Liver (tissue), 9 donors: Measurements from ENCODE around the gene BMP6. TPM values are rescaled to one million over a fixed set of nuclear protein-coding genes. Genes with fewer than 3 reads are reported as not detected.

Experiments
- DNase-seq: peaks from one replicate; pipeline ENCODE4 v3.0.0-alpha.2; 2017; ENCODE audit warnings: low spot score
- H3K27ac ChIP-seq, 2 donors: one replicate each; pipeline ENCODE4 v1.7.0; 2013; ENCODE audit warnings: inconsistent platforms in 2 of 2, low read length in 2 of 2, control low read depth in 1 of 2, low read depth in 1 of 2, mild to moderate bottlenecking in 1 of 2
- H3K27me3 ChIP-seq, 4 donors: one replicate each; pipeline versions ENCODE4 v1.6.1 to v1.7.0; 2013; ENCODE audit warnings: low read length in 3 of 4, inconsistent platforms in 1 of 4, mild to moderate bottlenecking in 1 of 4, moderate library complexity in 1 of 4; ENCODE audit not compliant: control insufficient read depth in 4 of 4, insufficient read depth in 4 of 4
- H3K36me3 ChIP-seq, 4 donors: one replicate each; pipeline versions ENCODE4 v1.6.1 to v1.7.0; 2013; ENCODE audit warnings: low read length in 3 of 4, mild to moderate bottlenecking in 3 of 4, low read depth in 1 of 4, moderate library complexity in 1 of 4; ENCODE audit not compliant: control insufficient read depth in 4 of 4, insufficient read depth in 3 of 4
- H3K4me1 ChIP-seq, 4 donors: one replicate each; pipeline versions ENCODE4 v1.6.1 to v1.7.0; 2013; ENCODE audit warnings: low read length in 3 of 4, mild to moderate bottlenecking in 3 of 4, moderate library complexity in 1 of 4; ENCODE audit not compliant: control insufficient read depth in 4 of 4, insufficient read depth in 4 of 4
- H3K4me3 ChIP-seq, 3 donors: one replicate each; pipeline versions ENCODE4 v1.6.1 to v1.7.0; 2013; ENCODE audit warnings: low read length in 3 of 3, control low read depth in 1 of 3, low read depth in 1 of 3, mild to moderate bottlenecking in 1 of 3
- H3K9ac ChIP-seq, 2 donors: one replicate each; pipeline ENCODE4 v1.7.0; 2013; ENCODE audit warnings: low read length in 2 of 2, mild to moderate bottlenecking in 2 of 2, moderate library complexity in 2 of 2, control low read depth in 1 of 2, low read depth in 1 of 2
- H3K9me3 ChIP-seq, 4 donors: one replicate each; pipeline versions ENCODE4 v1.6.1 to v1.7.0; 2013; ENCODE audit warnings: low read length in 3 of 4; ENCODE audit not compliant: control insufficient read depth in 4 of 4
- ATF3 ChIP-seq: IDR thresholded peaks from 2 replicates; pipeline ENCODE4 v1.6.1; 2016; ENCODE audit warnings: antibody characterized with exemption
- CTCF ChIP-seq: fragments of 150-350 bp; IDR thresholded peaks from 2 replicates; pipeline ENCODE4 v1.5.1; 2017; ENCODE audit warnings: improper control_type of control experiment, low read depth, low read length; ENCODE audit not compliant: missing input control
- EGR1 ChIP-seq, 2 donors: IDR thresholded peaks; 2 replicates each; pipeline ENCODE4 v1.6.1; 2016 to 2018; ENCODE audit warnings: antibody characterized with exemption in 2 of 2, low read depth in 2 of 2
- FOXA2 ChIP-seq: IDR thresholded peaks from 2 replicates; pipeline ENCODE4 v1.6.1; 2016; ENCODE audit warnings: antibody characterized with exemption
- HNF4A ChIP-seq, 2 donors: conservative IDR thresholded peaks; 2 replicates each; pipeline ENCODE4 v1.6.1; 2016; ENCODE audit warnings: antibody characterized with exemption in 2 of 2, mild to moderate bottlenecking in 2 of 2
- HNF4G ChIP-seq: IDR thresholded peaks from 2 replicates; pipeline ENCODE4 v1.6.1; 2016; ENCODE audit warnings: antibody characterized with exemption
- JUND ChIP-seq, 2 donors: IDR thresholded peaks; 2 replicates each; pipeline ENCODE4 v1.6.1; 2016; ENCODE audit warnings: antibody characterized with exemption in 2 of 2
- NR2F2 ChIP-seq: IDR thresholded peaks from 2 replicates; pipeline ENCODE4 v1.6.1; 2016; ENCODE audit warnings: antibody characterized with exemption
- RAD21 ChIP-seq, 2 donors: IDR thresholded peaks; 2 replicates each; pipeline ENCODE4 v1.6.1; 2016; ENCODE audit warnings: antibody characterized with exemption in 2 of 2, mild to moderate bottlenecking in 2 of 2
- RXRA ChIP-seq, 2 donors: IDR thresholded peaks; 2 replicates each; pipeline ENCODE4 v1.6.1; 2017 to 2018; ENCODE audit warnings: antibody characterized with exemption in 2 of 2, mild to moderate bottlenecking in 1 of 2
- SP1 ChIP-seq: IDR thresholded peaks from 2 replicates; pipeline ENCODE4 v1.6.1; 2018; ENCODE audit warnings: antibody characterized with exemption, mild to moderate bottlenecking
- TAF1 ChIP-seq: conservative IDR thresholded peaks from 2 replicates; pipeline ENCODE4 v1.6.1; 2016; ENCODE audit warnings: antibody characterized with exemption, mild to moderate bottlenecking
- YY1 ChIP-seq: IDR thresholded peaks from 2 replicates; pipeline ENCODE4 v1.6.1; 2016; ENCODE audit warnings: antibody characterized with exemption, mild to moderate bottlenecking
- ZBTB33 ChIP-seq: IDR thresholded peaks from 2 replicates; pipeline ENCODE4 v1.6.1; 2016; ENCODE audit warnings: antibody characterized with exemption
- WGBS: extraction: QIAGEN DNeasy Blood & Tissue Kit; methylation state at CpG from one replicate; pipeline ENCODE4 v1.1.7; 2013; 5-methylcytosine and 5-hydroxymethylcytosine counted together
- polyA plus RNA-seq, 2 donors: library from polyadenylated mRNA; stranded (reverse) in 1 of 2; unstranded in 1 of 2; fragments of 200-250 nt in 1 of 2; fragments of >200 nt in 1 of 2; fragmentation: Nextera tagmentation in 1 of 2; extraction: Ambion mirVana in 1 of 2; gene quantifications; one replicate each; pipeline versions ENCODE4 v1.2.1 to v1.2.3, GENCODE V29; 2013 to 2015
- total RNA-seq, 2 donors: library from RNA; depleted of rRNA; stranded (reverse); fragments of >200 nt; gene quantifications; one replicate each; pipeline ENCODE4 v1.2.3, GENCODE V29; 2014
- donor health status: healthy.
- donor health status: healthy.
- donor health status: healthy.
- donor health status: healthy.
- donor health status: healthy.

The BMP6 gene
- total and polyA plus RNA-seq, 4 donors, result 0.57 to 5.9 (median 2.3) TPM

- DNase-seq, result no peak
- Histone ChIP-seq H3K9ac (no peak overlapping the region), H3K4me3 (no peak overlapping the region), H3K27ac (no peak overlapping the region), H3K27me3 (peaks cover 0 to 4% (median 0%) of the 10 kb centered on the region in 4 donors), H3K4me1 (no peaks in the 10 kb centered on the region), H3K36me3 (no peaks in the 10 kb centered on the region), H3K9me3 (no peaks in the 10 kb centered on the region)
- 43% methylated on average over 1 of the region's 1 CpG for WGBS
- no peak for TF ChIP-seq TAF1
- TF ChIP-seq CTCF, result no peak
- TF ChIP-seq NR2F2, result no peak
- no peak for TF ChIP-seq ZBTB33
- no peak for TF ChIP-seq HNF4G
- no peak for TF ChIP-seq RXRA (IDR thresholded peaks at IDR 0.05)
- TF ChIP-seq ATF3, result no peak
Measured at GRCh38 chr6:7685276-7685675, 40.6 kb upstream of the BMP6 start.

- H3K9me3 ChIP-seq, result no peaks in the 10 kb centered on the region
- no peak overlapping the region for H3K9ac ChIP-seq
- 54% methylated on average over 8 of the region's 8 CpGs for WGBS
- no peaks in the 10 kb centered on the region for H3K4me1 ChIP-seq
- DNase-seq, result no peak
- peaks cover 0 to 4% (median 1%) of the 10 kb centered on the region in 4 donors for H3K27me3 ChIP-seq
- H3K36me3 ChIP-seq, result no peaks in the 10 kb centered on the region
- no peak overlapping the region for H3K27ac ChIP-seq
- TF ChIP-seq HNF4A (conservative IDR thresholded peaks at IDR 0.05) (no peak), ZBTB33 (no peak), JUND (IDR thresholded peaks at IDR 0.05) (no peak), RAD21 (IDR thresholded peaks at IDR 0.05) (no peak), SP1 (no peak), HNF4G (no peak), YY1 (no peak), FOXA2 (no peak), EGR1 (IDR thresholded peaks at IDR 0.05; ENCODE audit: low read depth in 2 of 2) (no peak), ATF3 (no peak)
- H3K4me3 ChIP-seq, result no peak overlapping the region
Measured at GRCh38 chr6:7687145-7688111, 38.5 kb upstream of the BMP6 start.
